RWPE1 (cell line): ENCODE measurements around the gene CYTIP.

ENCODE experiments used
- CTCF ChIA-PET: fragments of 350-600 bp; sonication (Branson Sonifier 250); formaldehyde crosslinking; extraction: SDS; loops from one replicate; lab custom pipeline; 2021; lab: Yijun Ruan, JAX
- POLR2A ChIA-PET: fragments of 400-600 bp; formaldehyde crosslinking; extraction: SDS; loops from one replicate; lab custom pipeline; 2020; ENCODE audit warnings: antibody characterized with exemption; ENCODE audit not compliant: low non-redundant PET; lab: Yijun Ruan, JAX
- DNase-seq: peaks from one replicate; pipeline ENCODE4 v3.0.0; 2012; ENCODE audit warnings: low spot score
- H3K27ac ChIP-seq: fragments of 450-650 bp; 2 replicates; pipeline ENCODE4 v1.5.1; 2017
- CTCF ChIP-seq: fragments of 450-650 bp; conservative IDR thresholded peaks from 2 replicates; pipeline ENCODE4 v1.5.1; 2017; ENCODE audit warnings: low read depth, mild to moderate bottlenecking

The CYTIP gene

DNA sequence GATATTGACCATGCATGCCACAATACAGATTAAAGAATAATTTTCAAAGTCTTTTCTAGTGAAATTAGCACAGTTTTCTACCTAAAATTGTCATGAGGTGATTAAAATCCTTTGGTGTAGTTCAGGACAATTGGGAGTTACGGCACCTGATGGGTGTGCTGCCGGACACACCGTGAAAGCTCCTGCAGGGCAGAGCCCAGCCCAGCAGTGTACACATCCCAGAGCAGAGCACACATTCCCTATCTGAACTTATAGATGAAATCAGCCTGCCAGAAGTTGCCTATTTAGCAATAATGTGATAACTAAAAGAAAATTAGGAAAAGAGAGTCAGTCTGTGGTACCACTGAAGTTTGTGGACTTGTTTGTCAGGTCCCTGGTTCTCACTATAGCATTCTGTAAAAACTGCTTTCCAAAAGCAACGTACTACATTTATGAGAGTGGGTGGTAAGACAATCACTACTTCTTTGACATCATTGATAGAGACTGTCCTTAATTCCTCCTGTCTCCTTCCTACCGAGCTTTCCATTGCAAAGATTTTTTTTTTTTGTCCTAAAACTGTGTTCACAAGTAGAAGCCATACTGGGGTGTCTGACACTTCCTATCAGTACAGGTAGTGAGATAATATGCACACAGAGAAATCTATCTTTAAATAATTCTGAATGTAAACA is 3.4 kb downstream of the CYTIP start:
- ChIA-PET POLR2A (no interaction called here), CTCF (no interaction called here)
- no peak for TF ChIP-seq CTCF
- H3K27ac ChIP-seq = no peak overlapping the region
- DNase-seq = no peak

GRCh38 chr2:157439824-157440186 is 4.1 kb downstream of the CYTIP start:
- TF ChIP-seq CTCF = no peak
- POLR2A ChIA-PET = no interaction called here
- H3K27ac ChIP-seq = no peak overlapping the region
- no peak for DNase-seq
- CTCF ChIA-PET = no interaction called here

- ChIA-PET CTCF (no interaction called here), POLR2A (no interaction called here)
- H3K27ac ChIP-seq = no peak overlapping the region
- DNase-seq = no peak
- TF ChIP-seq CTCF = no peak
Observed at GRCh38 chr2:157438863-157439823, 4.7 kb downstream of the CYTIP start.

DNA sequence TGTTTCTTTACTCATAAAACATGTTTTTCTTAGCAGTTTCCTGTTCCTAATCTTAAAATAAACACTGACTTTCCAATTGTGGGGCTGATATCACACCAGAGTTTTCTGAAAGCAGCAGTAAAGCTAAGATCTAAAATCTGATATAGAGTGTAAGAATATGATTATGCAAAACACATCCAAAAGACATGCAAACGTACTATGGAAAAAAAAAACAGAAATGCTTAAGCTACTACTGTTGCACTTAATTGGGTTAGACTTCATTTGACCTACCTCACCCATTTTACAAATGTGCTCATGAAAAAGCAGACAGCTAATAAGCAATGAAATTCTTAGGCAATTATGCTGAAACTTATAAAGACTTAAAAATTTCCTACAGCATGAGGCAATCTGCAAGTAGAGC is 10.5 kb downstream of the CYTIP start:
- no peak for DNase-seq
- no peak for TF ChIP-seq CTCF
- ChIA-PET CTCF (no interaction called here), POLR2A (no interaction called here)
- H3K27ac ChIP-seq = no peak overlapping the region

- H3K27ac ChIP-seq = no peak overlapping the region
- TF ChIP-seq CTCF = no peak
- POLR2A ChIA-PET = no interaction called here
- no peak for DNase-seq
- CTCF ChIA-PET = no interaction called here
Observed at GRCh38 chr2:157432475-157433106, 11.3 kb downstream of the CYTIP start.

GRCh38 chr2:157431176-157431575 is 12.7 kb downstream of the CYTIP start:
- TF ChIP-seq CTCF = no peak
- no peak for DNase-seq
- ChIA-PET CTCF (interaction anchor here (1.2 kb wide), 1 partner anchor 13 kb away, joined by 3 read pairs; no protein-coding TSS in a partner anchor), POLR2A (no interaction called here)
- no peak overlapping the region for H3K27ac ChIP-seq
